NCI-H526 (cell line): Measurements from ENCODE around the gene TNFAIP3.
A peak's percentile ranks its signal among the peaks of the same experiment; 100 is the strongest.

ENCODE experiments used
- DNase-seq, 2 experiments: peaks; one replicate each; lab custom pipeline; 2025; lab: John Stamatoyannopoulos, UW

Gene TNFAIP3

GRCh38 chr6:137864812-137865508 lies 2.1 kb upstream of the TNFAIP3 start:
- DNase-seq: no peak

GRCh38 chr6:137866200-137866913 lies 702 bp upstream of the TNFAIP3 start:
- DNase-seq: peak in 1 of 2 experiments; percentile 52

GRCh38 chr6:137867685-137868509 lies 838 bp downstream of the TNFAIP3 start:
- no peak for DNase-seq

- no peak for DNase-seq
Observed at GRCh38 chr6:137868721-137869548, 1.9 kb downstream of the TNFAIP3 start.

- DNase-seq: no peak
Observed at GRCh38 chr6:137869549-137870307, 2.7 kb downstream of the TNFAIP3 start.

- DNase-seq: no peak
Observed at GRCh38 chr6:137870308-137870644, 3.2 kb downstream of the TNFAIP3 start.

- DNase-seq: no peak
Observed at GRCh38 chr6:137870744-137871247, 3.7 kb downstream of the TNFAIP3 start.

GRCh38 chr6:137871291-137871690 lies 4.2 kb downstream of the TNFAIP3 start:
- DNase-seq: no peak

GRCh38 chr6:137871831-137872454 lies 4.9 kb downstream of the TNFAIP3 start:
- no peak for DNase-seq

- no peak for DNase-seq
Observed at GRCh38 chr6:137872581-137873115, 5.6 kb downstream of the TNFAIP3 start.

GRCh38 chr6:137873273-137873762 lies 6.3 kb downstream of the TNFAIP3 start:
- DNase-seq: no peak

- DNase-seq: no peak
Observed at GRCh38 chr6:137874204-137875057, 7.4 kb downstream of the TNFAIP3 start.

GRCh38 chr6:137875058-137875520 lies 8.0 kb downstream of the TNFAIP3 start:
- no peak for DNase-seq

GRCh38 chr6:137875606-137876005 lies 8.5 kb downstream of the TNFAIP3 start:
- DNase-seq: no peak

- no peak for DNase-seq
Observed at GRCh38 chr6:137876547-137876946, 9.5 kb downstream of the TNFAIP3 start.

- no peak for DNase-seq
Observed at GRCh38 chr6:137877113-137877512, 10.1 kb downstream of the TNFAIP3 start.

- no peak for DNase-seq
Observed at GRCh38 chr6:137877606-137878005, 10.5 kb downstream of the TNFAIP3 start.

GRCh38 chr6:137878029-137878428 lies 11.0 kb downstream of the TNFAIP3 start:
- DNase-seq: no peak
